ENCODE results near the gene CLIC4. TPM values are rescaled to one million over a fixed set of nuclear protein-coding genes. Genes with fewer than 3 reads are reported as not detected.

Gene CLIC4
- total and polyA plus RNA-seq, 9 of the 15 experiments (the other 6 are each of a cell fraction or from before 2014, with no cell fraction given) = 16.0 to 67.5 (median 38.4) TPM

- Histone ChIP-seq H2AFZ (ENCODE audit: low read depth, low read length) (no peak overlapping the region), H4K20me1 (replicated peaks; ENCODE audit: control insufficient read depth, insufficient read depth, low read length) (0 out of 2 replicates have a peak, but pooled peaks cover 4% of the 10 kb centered on the region), H3K79me2 (ENCODE audit: control insufficient read depth, insufficient read depth, low read length) (peaks cover 83% of the 10 kb centered on the region), H3K27ac (ENCODE audit: extremely low read depth, low read depth, low read length) (peak overlapping the region; percentile 21; the same call in 1 of the 3 replicates), H3K9me1 (ENCODE audit: control insufficient read depth, insufficient read depth, low read length) (no peaks in the 10 kb centered on the region), H3K9ac (ENCODE audit: insufficient read depth in 1 of 2, low read depth in 2 of 2, low read length in 2 of 2) (no peak overlapping the region), H3K27me3 (ENCODE audit: control insufficient read depth in 2 of 2, insufficient read depth in 2 of 2, low read length in 2 of 2) (no peaks in the 10 kb centered on the region), H3K4me3 (no peak overlapping the region), H3K36me3 (ENCODE audit: control insufficient read depth, insufficient read depth, low read length) (no peaks in the 10 kb centered on the region; the same call in 2 of the 3 replicates), H3K4me2 (ENCODE audit: insufficient read depth, low read length) (no peak overlapping the region), H3K9me3 (replicated peaks; ENCODE audit: control insufficient read depth, insufficient read depth, low read depth, low read length) (no peaks in the 10 kb centered on the region), H3K4me1 (replicated peaks in 1 of 2; ENCODE audit: control insufficient read depth in 2 of 2, insufficient read depth in 2 of 2, low read length in 2 of 2) (peaks cover 24 to 48% of the 10 kb centered on the region in 2 experiments)
- no peak for DNase-seq (ENCODE audit: extremely low read depth in 1 of 4, low spot score in 3 of 4)
- 59% methylated on average over 3 of the region's 3 CpGs for WGBS (ENCODE audit: insufficient coverage, low coverage, missing lambda C conversion rate)
- CTCF ChIA-PET (ENCODE audit: low intra/inter-chr PET ratio) = no interaction called here
- ATAC-seq = no peak
- BruUV-seq (replicated peaks) = no TSS peak
- no peak for FAIRE-seq
- POLR2A ChIA-PET = interaction anchor here (0.6 to 8.4 kb wide), 9 partner anchors 9 to 1982 kb away, joined by 3 to 75 read pairs (median 5); partner anchors contain the start of gene CLIC4
- in situ Hi-C loops (cut with MboI) = no loop called here
- TF ChIP-seq, protein P1, sequence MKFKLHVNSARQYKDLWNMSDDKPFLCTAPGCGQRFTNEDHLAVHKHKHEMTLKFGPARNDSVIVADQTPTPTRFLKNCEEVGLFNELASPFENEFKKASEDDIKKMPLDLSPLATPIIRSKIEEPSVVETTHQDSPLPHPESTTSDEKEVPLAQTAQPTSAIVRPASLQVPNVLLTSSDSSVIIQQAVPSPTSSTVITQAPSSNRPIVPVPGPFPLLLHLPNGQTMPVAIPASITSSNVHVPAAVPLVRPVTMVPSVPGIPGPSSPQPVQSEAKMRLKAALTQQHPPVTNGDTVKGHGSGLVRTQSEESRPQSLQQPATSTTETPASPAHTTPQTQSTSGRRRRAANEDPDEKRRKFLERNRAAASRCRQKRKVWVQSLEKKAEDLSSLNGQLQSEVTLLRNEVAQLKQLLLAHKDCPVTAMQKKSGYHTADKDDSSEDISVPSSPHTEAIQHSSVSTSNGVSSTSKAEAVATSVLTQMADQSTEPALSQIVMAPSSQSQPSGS (CRISPR knock-in tag; IDR thresholded peaks at IDR 0.05) = no peak
- no peak for TF ChIP-seq RBM25 (IDR thresholded peaks at IDR 0.05; ENCODE audit: low read depth, low read length, severe bottlenecking)
- intact Hi-C loops (cut with micrococcal nuclease) = loop anchor here (2.0 kb wide), 1 partner anchor 19 kb away; the partner anchor contains the start of gene CLIC4
Observed at GRCh38 chr1:24763671-24764070, 18.4 kb downstream of the CLIC4 start.

DNA sequence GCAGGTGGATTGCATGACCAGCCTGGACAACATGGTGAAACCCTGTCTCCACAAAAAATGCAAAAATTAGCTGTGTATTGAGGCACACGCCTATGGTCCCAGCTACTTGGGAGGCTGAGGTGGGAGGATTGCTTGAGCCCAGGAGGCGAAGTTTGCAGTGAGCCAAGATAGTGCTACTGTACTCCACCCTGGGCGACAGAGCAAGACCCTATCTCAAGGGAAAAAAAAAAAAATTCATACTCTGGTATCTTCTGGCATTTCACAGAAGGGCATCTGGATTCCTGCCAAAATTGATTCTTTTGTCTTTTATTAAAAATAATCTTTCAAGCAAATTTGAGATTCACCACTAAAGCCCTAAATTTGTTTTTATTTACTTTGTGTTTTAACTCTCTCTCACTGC, 19.2 kb downstream of the CLIC4 start:
- no TSS peak for BruUV-seq (replicated peaks)
- Histone ChIP-seq H3K79me2 (ENCODE audit: control insufficient read depth, insufficient read depth, low read length) (peaks cover 75% of the 10 kb centered on the region), H3K9me3 (replicated peaks; ENCODE audit: control insufficient read depth, insufficient read depth, low read depth, low read length) (no peaks in the 10 kb centered on the region), H3K4me1 (replicated peaks in 1 of 2; ENCODE audit: control insufficient read depth in 2 of 2, insufficient read depth in 2 of 2, low read length in 2 of 2) (peaks cover 24 to 46% of the 10 kb centered on the region in 2 experiments), H2AFZ (ENCODE audit: low read depth, low read length) (no peak overlapping the region), H3K4me2 (ENCODE audit: insufficient read depth, low read length) (no peak overlapping the region), H3K27ac (ENCODE audit: extremely low read depth, low read depth, low read length) (peak overlapping the region; percentile 80; the same call in 1 of the 3 replicates), H4K20me1 (replicated peaks; ENCODE audit: control insufficient read depth, insufficient read depth, low read length) (0 out of 2 replicates have a peak, but pooled peaks cover 4% of the 10 kb centered on the region), H3K4me3 (no peak overlapping the region), H3K9ac (ENCODE audit: insufficient read depth in 1 of 2, low read depth in 2 of 2, low read length in 2 of 2) (peak overlapping the region in 1 of 2 experiments; percentile 70; a peak in 2 of 4 replicates), H3K9me1 (ENCODE audit: control insufficient read depth, insufficient read depth, low read length) (no peaks in the 10 kb centered on the region), H3K36me3 (ENCODE audit: control insufficient read depth, insufficient read depth, low read length) (no peaks in the 10 kb centered on the region; the same call in 2 of the 3 replicates), H3K27me3 (ENCODE audit: control insufficient read depth in 2 of 2, insufficient read depth in 2 of 2, low read length in 2 of 2) (no peaks in the 10 kb centered on the region)
- FAIRE-seq (no peak), ATAC-seq (peak; percentile 15), DNase-seq (ENCODE audit: extremely low read depth in 1 of 4, low spot score in 3 of 4) (no peak)
- in situ Hi-C loops (cut with MboI) (no loop called here), intact Hi-C loops (cut with micrococcal nuclease) (no loop called here)
- ChIA-PET CTCF (ENCODE audit: low intra/inter-chr PET ratio) (no interaction called here), POLR2A (interaction anchor here (1.0 to 8.4 kb wide), 7 partner anchors 10 to 59 kb away, joined by 3 to 75 read pairs (median 7); partner anchors contain the start of gene CLIC4)
- 41% methylated on average over 3 of the region's 3 CpGs for WGBS (ENCODE audit: insufficient coverage, low coverage, missing lambda C conversion rate)
- no peak for TF ChIP-seq STAT5B (CRISPR knock-in tag; IDR thresholded peaks at IDR 0.05)

Data from K562 (cell line).